DOHH2 (cell line): ENCODE results near the gene TNNT1.

Source experiments
- EZH2phosphoT487 ChIP-seq: fragments of 200-600 bp; sonication (generic); IDR thresholded peaks from 2 replicates; pipeline ENCODE4 v1.6.1; 2017; ENCODE audit warnings: borderline replicate concordance, mild to moderate bottlenecking, antibody characterized with exemption, low read length, moderate library complexity, mixed read lengths
- TF ChIP-seq, protein P1 (sequence below): fragments of 200-600 bp; sonication (generic); IDR thresholded peaks from one replicate; pipeline ENCODE4 v1.5.1; 2014; ENCODE audit warnings: antibody characterized with exemption, mild to moderate bottlenecking, low read depth, low read length; ENCODE audit not compliant: poor library complexity, severe bottlenecking

DNA sequence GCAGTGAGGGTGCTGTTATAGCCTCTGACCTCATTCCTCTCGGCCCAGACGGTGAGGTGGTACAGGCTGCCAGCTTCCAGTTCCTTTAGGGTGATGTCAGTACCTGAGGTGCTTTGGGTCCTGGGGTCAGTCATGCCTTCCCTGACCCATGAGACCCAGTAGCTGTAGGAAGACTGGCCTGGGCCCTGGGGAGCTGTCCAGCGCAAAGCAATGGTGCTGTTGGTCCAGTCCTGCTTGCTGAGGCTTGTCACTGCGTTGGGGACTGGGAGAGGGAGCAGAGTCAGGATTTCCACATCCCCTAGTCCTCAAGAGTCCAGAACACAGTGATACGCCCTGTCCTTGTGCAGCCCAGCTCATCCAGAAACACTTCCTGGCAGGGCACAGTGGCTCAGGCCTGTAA lies 49.6 kb upstream of the TNNT1 start:
- TF ChIP-seq, protein P1, sequence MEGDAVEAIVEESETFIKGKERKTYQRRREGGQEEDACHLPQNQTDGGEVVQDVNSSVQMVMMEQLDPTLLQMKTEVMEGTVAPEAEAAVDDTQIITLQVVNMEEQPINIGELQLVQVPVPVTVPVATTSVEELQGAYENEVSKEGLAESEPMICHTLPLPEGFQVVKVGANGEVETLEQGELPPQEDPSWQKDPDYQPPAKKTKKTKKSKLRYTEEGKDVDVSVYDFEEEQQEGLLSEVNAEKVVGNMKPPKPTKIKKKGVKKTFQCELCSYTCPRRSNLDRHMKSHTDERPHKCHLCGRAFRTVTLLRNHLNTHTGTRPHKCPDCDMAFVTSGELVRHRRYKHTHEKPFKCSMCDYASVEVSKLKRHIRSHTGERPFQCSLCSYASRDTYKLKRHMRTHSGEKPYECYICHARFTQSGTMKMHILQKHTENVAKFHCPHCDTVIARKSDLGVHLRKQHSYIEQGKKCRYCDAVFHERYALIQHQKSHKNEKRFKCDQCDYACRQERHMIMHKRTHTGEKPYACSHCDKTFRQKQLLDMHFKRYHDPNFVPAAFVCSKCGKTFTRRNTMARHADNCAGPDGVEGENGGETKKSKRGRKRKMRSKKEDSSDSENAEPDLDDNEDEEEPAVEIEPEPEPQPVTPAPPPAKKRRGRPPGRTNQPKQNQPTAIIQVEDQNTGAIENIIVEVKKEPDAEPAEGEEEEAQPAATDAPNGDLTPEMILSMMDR, result no peak
- no peak for TF ChIP-seq EZH2phosphoT487
